ENCODE measurements around the gene NUP155.
"Not testable (repeated sequence)": the region's sequence is repeated elsewhere in the genome, so short reads cannot be mapped to it uniquely, and the experiment has no call there.

Gene NUP155

GRCh38 chr5:37319037-37319782, 51.7 kb downstream of the NUP155 start:
- TF ChIP-seq CTCF (conservative IDR thresholded peaks at IDR 0.05; ENCODE audit: low read depth, low read length): no peak
- no peak overlapping the region for H3K4me3 ChIP-seq (ENCODE audit: low read length)
- DNase-seq (ENCODE audit: low read depth): no peak

- DNase-seq (ENCODE audit: low read depth): no peak
- TF ChIP-seq CTCF (conservative IDR thresholded peaks at IDR 0.05; ENCODE audit: low read depth, low read length): no peak
- H3K4me3 ChIP-seq (ENCODE audit: low read length): no peak overlapping the region
Measured at GRCh38 chr5:37316027-37316426, 54.9 kb downstream of the NUP155 start.

GRCh38 chr5:37310360-37310759, 60.5 kb downstream of the NUP155 start:
- no peak for DNase-seq (ENCODE audit: low read depth)
- H3K4me3 ChIP-seq (ENCODE audit: low read length): no peak overlapping the region
- TF ChIP-seq CTCF (conservative IDR thresholded peaks at IDR 0.05; ENCODE audit: low read depth, low read length): no peak

GRCh38 chr5:37308793-37309192, 62.1 kb downstream of the NUP155 start:
- no peak for DNase-seq (ENCODE audit: low read depth)
- no peak overlapping the region for H3K4me3 ChIP-seq (ENCODE audit: low read length)
- TF ChIP-seq CTCF (conservative IDR thresholded peaks at IDR 0.05; ENCODE audit: low read depth, low read length): no peak

GRCh38 chr5:37304888-37305287, 66.0 kb downstream of the NUP155 start:
- no peak for TF ChIP-seq CTCF (conservative IDR thresholded peaks at IDR 0.05; ENCODE audit: low read depth, low read length)
- H3K4me3 ChIP-seq (ENCODE audit: low read length): no peak overlapping the region
- no peak for DNase-seq (ENCODE audit: low read depth)

- not testable (repeated sequence) for H3K4me3 ChIP-seq (ENCODE audit: low read length); DNase-seq (ENCODE audit: low read depth)
Measured at GRCh38 chr5:37296313-37296712, 74.6 kb downstream of the NUP155 start.

- no peak overlapping the region for H3K4me3 ChIP-seq (ENCODE audit: low read length)
- no peak for DNase-seq (ENCODE audit: low read depth)
- no peak for TF ChIP-seq CTCF (conservative IDR thresholded peaks at IDR 0.05; ENCODE audit: low read depth, low read length)
Measured at GRCh38 chr5:37283214-37283820, 87.6 kb downstream of the NUP155 start.
